ENCODE results near the gene ZNF492.
"Not testable (repeated sequence)": the region's sequence is repeated elsewhere in the genome, so short reads cannot be mapped to it uniquely, and the experiment has no call there.

The ZNF492 gene

GRCh38 chr19:22633706-22634449 is at the start of gene ZNF492:
TSS of gene ZNF492 (plus strand) at chr19:22634324. CDS start at chr19:22653400, 19,076 bp downstream.
- peak; percentile 92 for DNase-seq

- no peak for DNase-seq
Observed at GRCh38 chr19:22595422-22595821, 38.7 kb upstream of the ZNF492 start.

- DNase-seq, result no peak
Observed at GRCh38 chr19:22595918-22596341, 38.2 kb upstream of the ZNF492 start.

GRCh38 chr19:22600690-22601648 is 33.2 kb upstream of the ZNF492 start:
- DNase-seq, result no peak

GRCh38 chr19:22601906-22602630 is 32.1 kb upstream of the ZNF492 start:
- no peak for DNase-seq

- DNase-seq, result no peak
Observed at GRCh38 chr19:22602631-22603272, 31.4 kb upstream of the ZNF492 start.

GRCh38 chr19:22603518-22604440 is 30.3 kb upstream of the ZNF492 start:
- DNase-seq, result no peak

GRCh38 chr19:22604571-22605274 is 29.4 kb upstream of the ZNF492 start:
- no peak for DNase-seq

GRCh38 chr19:22605275-22606211 is 28.6 kb upstream of the ZNF492 start:
- DNase-seq, result no peak

GRCh38 chr19:22606212-22606553 is 27.9 kb upstream of the ZNF492 start:
- no peak for DNase-seq

- DNase-seq, result no peak
Observed at GRCh38 chr19:22606954-22607652, 27.0 kb upstream of the ZNF492 start.

- no peak for DNase-seq
Observed at GRCh38 chr19:22607653-22608430, 26.3 kb upstream of the ZNF492 start.

GRCh38 chr19:22608441-22608840 is 25.7 kb upstream of the ZNF492 start:
- no peak for DNase-seq

GRCh38 chr19:22609630-22610029 is 24.5 kb upstream of the ZNF492 start:
- DNase-seq, result no peak

- DNase-seq, result no peak
Observed at GRCh38 chr19:22610121-22610520, 24.0 kb upstream of the ZNF492 start.

GRCh38 chr19:22612316-22612715 is 21.8 kb upstream of the ZNF492 start:
- no peak for DNase-seq

GRCh38 chr19:22616659-22617058 is 17.5 kb upstream of the ZNF492 start:
- DNase-seq, result no peak

- not testable (repeated sequence) for DNase-seq
Observed at GRCh38 chr19:22617181-22617580, 16.9 kb upstream of the ZNF492 start.
